Smooth muscle cell (in vitro differentiated cells): ENCODE measurements around the gene AGMAT. TPM values are rescaled to one million over a fixed set of nuclear protein-coding genes. Genes with fewer than 3 reads are reported as not detected.
A peak's percentile ranks its signal among the peaks of the same experiment; 100 is the strongest.

Experiments used
- DNase-seq: peaks from one replicate; lab custom pipeline; 2025; ENCODE audit not compliant: unreplicated experiment; lab: John Stamatoyannopoulos, UW
- H2AFZ ChIP-seq: fragments of 200-600 bp; sonication (generic); 2 replicates; pipeline ENCODE4 v1.6.0; 2016; ENCODE audit warnings: antibody characterized with exemption, low read depth, mild to moderate bottlenecking
- H3F3A ChIP-seq: fragments of 200-600 bp; sonication (generic); 2 replicates; pipeline ENCODE4 v1.6.0; 2017; ENCODE audit warnings: antibody characterized with exemption, low read depth
- H3K27ac ChIP-seq: fragments of 200-600 bp; sonication (generic); 2 replicates; pipeline ENCODE4 v1.5.1; 2016; ENCODE audit warnings: low read depth, mild to moderate bottlenecking
- H3K27me3 ChIP-seq: fragments of 200-600 bp; sonication (generic); 2 replicates; pipeline ENCODE4 v1.6.1; 2016; ENCODE audit warnings: low read depth, mild to moderate bottlenecking
- H3K36me3 ChIP-seq: fragments of 200-600 bp; sonication (generic); 2 replicates; pipeline ENCODE4 v1.5.1; 2016; ENCODE audit warnings: low read depth
- H3K4me1 ChIP-seq: fragments of 200-600 bp; sonication (generic); 2 replicates; pipeline ENCODE4 v1.5.1; 2016; ENCODE audit warnings: low read depth
- H3K4me2 ChIP-seq: fragments of 200-600 bp; sonication (generic); 2 replicates; pipeline ENCODE4 v1.6.0; 2016; ENCODE audit warnings: mild to moderate bottlenecking
- H3K4me3 ChIP-seq: fragments of 200-600 bp; sonication (generic); 2 replicates; pipeline ENCODE4 v1.5.1; 2016; ENCODE audit warnings: mild to moderate bottlenecking
- H3K79me2 ChIP-seq: fragments of 200-600 bp; sonication (generic); 2 replicates; pipeline ENCODE4 v1.6.0; 2016; ENCODE audit warnings: low read depth, mild to moderate bottlenecking
- H3K9ac ChIP-seq: fragments of 200-600 bp; sonication (generic); 2 replicates; pipeline ENCODE4 v1.6.0; 2016; ENCODE audit warnings: low read depth
- H3K9me3 ChIP-seq: fragments of 200-600 bp; sonication (generic); replicated peaks from 2 replicates; pipeline ENCODE4 v1.5.1; 2016; ENCODE audit warnings: low read depth
- H4K20me1 ChIP-seq: fragments of 200-600 bp; sonication (generic); 2 replicates; pipeline ENCODE4 v1.6.0; 2016; ENCODE audit warnings: low read depth
- CTCF ChIP-seq: fragments of 200-600 bp; sonication (generic); IDR thresholded peaks from 2 replicates; pipeline ENCODE4 v1.5.1; 2017; ENCODE audit warnings: borderline replicate concordance, mild to moderate bottlenecking, antibody characterized with exemption; ENCODE audit not compliant: insufficient read depth, poor library complexity, severe bottlenecking
- whole genome bisulfite sequencing: methylation state at CpG from one replicate; pipeline ENCODE4 v1.1.7; 2016; ENCODE audit warnings: low lambda C conversion rate; 5-methylcytosine and 5-hydroxymethylcytosine counted together
- polyA plus RNA-seq: library from polyadenylated mRNA; unstranded; fragments of >200 nt; fragmentation: Nextera tagmentation; extraction: Ambion mirVana; gene quantifications from 2 replicates; pipeline ENCODE4 v1.2.1, GENCODE V29; 2016
- total RNA-seq: library from RNA; depleted of rRNA; stranded (reverse); fragments of >200 nt; gene quantifications from 2 replicates; pipeline ENCODE4 v1.2.3, GENCODE V29; 2014

The AGMAT gene
- total and polyA plus RNA-seq, 2 experiments from 2014 or later, result 0.04 to 0.56 TPM

DNA sequence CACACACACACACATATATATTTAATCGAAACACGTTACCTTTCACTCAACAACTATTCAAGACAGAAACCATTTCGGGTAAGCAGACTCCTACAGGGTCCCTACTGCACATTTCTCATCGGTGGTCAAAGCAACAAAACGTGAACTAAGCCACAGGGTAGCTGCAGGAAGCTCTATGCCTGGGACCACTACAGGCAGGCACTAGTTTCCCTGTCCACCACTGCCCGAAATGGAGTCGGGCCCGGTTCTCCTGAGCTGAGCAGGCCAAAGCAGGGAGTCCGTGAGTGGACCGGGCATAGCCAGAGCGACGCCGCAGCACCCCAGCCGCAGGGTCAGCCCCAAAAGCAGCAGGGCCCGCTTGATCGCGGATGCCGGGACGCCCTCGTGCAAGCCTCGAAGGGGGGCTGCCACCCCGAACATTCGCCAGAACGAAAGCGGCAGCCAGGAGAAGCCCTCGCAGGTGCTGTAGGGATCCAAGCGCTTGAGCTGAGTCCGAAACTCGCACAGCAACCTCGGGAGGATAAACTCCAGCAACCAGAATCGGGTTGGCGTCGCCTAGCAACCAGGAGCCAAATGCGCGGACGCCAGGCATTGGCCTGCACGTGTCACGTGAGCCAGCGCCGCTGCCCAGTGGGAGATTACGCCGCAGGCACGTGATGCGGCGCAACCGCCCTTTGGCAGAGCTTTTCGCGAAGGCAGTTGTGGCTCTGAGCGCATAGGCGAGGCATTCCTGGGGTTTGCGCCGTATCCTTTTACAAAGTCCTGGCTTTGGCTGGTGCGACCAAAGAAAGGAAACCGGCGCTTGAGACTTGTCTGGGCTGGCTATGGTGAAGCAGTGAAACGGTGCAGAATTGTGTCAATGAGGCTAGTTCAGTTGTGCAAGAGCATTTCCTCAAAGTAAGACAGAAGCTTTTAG lies 18.5 kb upstream of the AGMAT start:
- TF ChIP-seq CTCF, result no peak
- peak overlapping the region; percentile 84 for H3K4me3 ChIP-seq
- H2AFZ ChIP-seq, result peak overlapping the region; percentile 96
- H3K9ac ChIP-seq, result peak overlapping the region; percentile 87
- H3K9me3 ChIP-seq, result no peaks in the 10 kb centered on the region
- no peaks in the 10 kb centered on the region for H3K79me2 ChIP-seq
- H3K4me2 ChIP-seq, result peak overlapping the region; percentile 98
- DNase-seq, result peak; percentile 55
- WGBS, result 7% methylated on average over 56 of the region's 56 CpGs
- no peaks in the 10 kb centered on the region for H3F3A ChIP-seq
- no peaks in the 10 kb centered on the region for H3K27me3 ChIP-seq
- H3K4me1 ChIP-seq, result peaks cover 4% of the 10 kb centered on the region
- peak overlapping the region; percentile 69 for H3K27ac ChIP-seq
- no peaks in the 10 kb centered on the region for H3K36me3 ChIP-seq
- no peaks in the 10 kb centered on the region for H4K20me1 ChIP-seq

GRCh38 chr1:15598436-15598835 lies 13.6 kb upstream of the AGMAT start:
- no peak for DNase-seq
- no peak overlapping the region for H3K9ac ChIP-seq
- no peaks in the 10 kb centered on the region for H3K9me3 ChIP-seq
- no peaks in the 10 kb centered on the region for H3F3A ChIP-seq
- TF ChIP-seq CTCF, result no peak
- 82% methylated on average over 2 of the region's 2 CpGs for WGBS
- H3K27ac ChIP-seq, result no peak overlapping the region
- peaks cover 4% of the 10 kb centered on the region for H3K4me1 ChIP-seq
- H3K36me3 ChIP-seq, result no peaks in the 10 kb centered on the region
- H3K4me2 ChIP-seq, result no peak overlapping the region
- no peak overlapping the region for H2AFZ ChIP-seq
- H3K4me3 ChIP-seq, result no peak overlapping the region
- peaks cover 15% of the 10 kb centered on the region for H3K27me3 ChIP-seq
- H3K79me2 ChIP-seq, result no peaks in the 10 kb centered on the region
- H4K20me1 ChIP-seq, result no peaks in the 10 kb centered on the region

GRCh38 chr1:15595809-15596617 lies 11.2 kb upstream of the AGMAT start:
- 91% methylated on average over 5 of the region's 5 CpGs for WGBS
- Histone ChIP-seq H3K4me2 (no peak overlapping the region), H3K36me3 (no peaks in the 10 kb centered on the region), H3K27ac (no peak overlapping the region), H3K4me3 (no peak overlapping the region), H2AFZ (no peak overlapping the region), H3K4me1 (no peaks in the 10 kb centered on the region), H3K9me3 (no peaks in the 10 kb centered on the region), H3K27me3 (peaks cover 15% of the 10 kb centered on the region), H3K79me2 (no peaks in the 10 kb centered on the region), H3K9ac (no peak overlapping the region), H4K20me1 (no peaks in the 10 kb centered on the region), H3F3A (no peaks in the 10 kb centered on the region)
- no peak for TF ChIP-seq CTCF
- no peak for DNase-seq
